ENCODE measurements around the gene TNFSF11.

Gene TNFSF11

GRCh38 chr13:42612021-42612765 is 38.2 kb downstream of the TNFSF11 start:
- FAIRE-seq = no peak

DNA sequence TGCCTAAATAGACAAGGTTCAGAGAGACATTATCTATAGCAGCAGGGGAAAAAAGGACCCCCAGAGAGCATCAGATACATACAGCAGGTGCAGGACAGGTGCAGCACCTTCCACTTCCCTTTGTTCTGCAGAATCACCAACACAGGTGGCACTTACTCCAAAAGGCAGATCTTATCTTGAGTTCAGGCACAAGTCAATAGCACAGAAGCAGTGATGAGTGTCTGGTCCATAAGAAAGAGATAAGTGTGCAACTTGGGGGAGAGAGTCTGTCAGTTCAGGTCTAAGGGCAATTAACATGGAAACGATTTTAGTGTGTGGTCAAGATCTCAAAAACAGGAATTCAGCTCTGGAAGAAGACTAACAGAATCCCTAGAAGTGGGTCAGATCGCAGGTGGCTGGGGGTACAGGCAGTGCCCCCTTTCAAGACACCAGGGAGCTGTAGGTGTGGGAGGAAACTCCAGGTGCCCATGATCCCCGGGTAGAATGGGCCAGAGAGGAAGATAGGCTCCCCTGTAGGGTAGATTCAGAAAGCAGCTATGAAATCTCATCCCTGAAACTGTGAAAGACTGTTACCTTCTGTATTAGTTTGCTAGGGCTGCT is 40.6 kb downstream of the TNFSF11 start:
- FAIRE-seq = no peak

GRCh38 chr13:42615691-42616090 is 41.7 kb downstream of the TNFSF11 start:
- no peak for FAIRE-seq

GRCh38 chr13:42617221-42617620 is 43.3 kb downstream of the TNFSF11 start:
- FAIRE-seq = no peak

GRCh38 chr13:42623916-42624315 is 50.0 kb downstream of the TNFSF11 start:
- FAIRE-seq = no peak

GRCh38 chr13:42625611-42626010 is 51.7 kb downstream of the TNFSF11 start:
- no peak for FAIRE-seq

DNA sequence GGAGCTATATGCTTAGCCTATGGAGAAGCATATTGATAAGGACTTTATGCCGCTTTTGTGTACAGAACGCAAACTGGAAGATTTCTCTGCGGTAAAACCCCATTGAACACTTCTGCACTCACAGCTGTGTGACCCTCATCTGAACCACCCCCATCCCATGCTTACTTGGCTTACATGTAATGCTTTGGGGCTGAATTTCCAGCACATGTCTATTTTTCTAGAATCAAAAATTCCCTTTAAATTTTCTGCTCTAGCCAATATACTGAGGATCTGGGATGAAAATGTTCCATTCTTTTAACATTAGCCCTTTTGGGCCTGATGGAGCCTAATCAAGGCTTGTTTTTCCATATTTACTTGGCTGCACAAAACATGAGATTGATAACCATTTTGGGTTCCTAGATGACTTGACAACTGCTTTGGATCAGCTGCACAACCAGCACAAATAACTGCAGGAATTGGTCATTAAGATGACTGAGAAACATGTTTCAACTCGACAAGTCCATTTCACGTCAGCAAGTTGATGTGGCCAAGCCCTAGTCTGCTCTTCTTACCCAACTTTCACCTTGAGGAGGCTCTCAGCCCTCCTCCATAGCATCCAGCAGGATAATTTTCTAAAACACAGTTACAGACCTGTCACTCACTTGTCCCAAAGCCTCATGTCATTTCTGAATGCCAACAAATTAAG is 52.4 kb downstream of the TNFSF11 start:
- FAIRE-seq = no peak

DNA sequence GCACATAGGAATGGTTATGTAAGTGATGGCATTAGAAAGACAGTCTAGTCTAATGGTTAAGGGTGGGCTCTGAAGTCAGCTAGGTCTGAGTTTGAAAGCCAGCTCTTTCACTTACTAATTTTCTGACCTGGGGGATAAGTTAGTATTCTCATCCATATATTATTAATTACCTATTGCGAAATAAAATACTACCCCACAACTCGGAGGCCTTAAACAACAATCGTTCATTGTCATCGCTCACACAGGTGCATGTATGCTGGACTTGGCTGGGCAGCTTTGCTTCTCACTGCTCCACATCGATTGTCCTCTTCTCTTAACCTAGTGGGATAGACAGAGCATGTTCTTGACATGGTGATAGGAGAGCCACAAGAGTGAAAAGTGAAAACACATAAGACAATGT is 54.7 kb downstream of the TNFSF11 start:
- no peak for FAIRE-seq

GRCh38 chr13:42631181-42631580 is 57.2 kb downstream of the TNFSF11 start:
- no peak for FAIRE-seq

- FAIRE-seq = no peak
Measured at GRCh38 chr13:42633495-42633894, 59.5 kb downstream of the TNFSF11 start.

DNA sequence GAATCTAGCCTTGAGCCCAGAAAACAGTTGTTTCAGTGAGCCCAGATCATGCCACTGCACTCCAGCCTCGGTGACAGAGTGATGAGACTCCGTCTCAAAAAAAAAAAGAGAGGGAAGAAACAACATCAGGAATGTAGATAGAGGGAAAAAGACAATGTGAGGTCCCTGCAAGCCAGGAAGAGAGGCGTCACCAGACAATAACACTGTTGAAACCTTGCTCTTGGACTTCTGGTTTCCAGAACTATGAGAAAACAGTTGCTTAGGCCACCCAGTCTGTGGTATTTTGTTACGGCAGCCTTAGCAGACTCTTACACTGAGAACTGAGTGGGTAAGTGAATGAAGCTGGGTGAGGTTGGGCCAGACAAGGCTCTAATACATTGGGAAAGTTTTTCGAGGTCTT is 64.1 kb downstream of the TNFSF11 start:
- FAIRE-seq = no peak

GRCh38 chr13:42638886-42639285 is 64.9 kb downstream of the TNFSF11 start:
- no peak for FAIRE-seq

DNA sequence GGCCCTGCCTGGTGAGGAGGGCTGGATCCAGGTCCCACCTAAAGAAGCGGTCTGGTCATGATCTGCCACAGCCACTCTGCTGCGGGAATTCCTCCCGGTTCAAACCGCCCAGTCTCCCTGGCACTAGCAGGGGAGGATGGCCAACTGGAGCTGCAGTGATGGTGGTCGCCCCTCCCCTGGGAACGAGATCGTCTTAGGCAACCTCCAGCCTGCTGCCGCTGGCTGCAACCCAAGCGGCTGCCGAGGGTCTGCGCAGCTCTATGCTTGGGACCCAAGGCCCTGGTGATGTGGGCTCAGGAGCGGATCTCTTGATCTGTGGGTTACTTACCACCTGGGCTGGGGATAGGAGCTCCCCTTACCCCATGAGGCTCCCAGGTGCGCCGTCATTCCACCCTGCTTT is 69.1 kb downstream of the TNFSF11 start:
- FAIRE-seq = no peak

GRCh38 chr13:42644841-42645240 is 70.9 kb downstream of the TNFSF11 start:
- FAIRE-seq = no peak

DNA sequence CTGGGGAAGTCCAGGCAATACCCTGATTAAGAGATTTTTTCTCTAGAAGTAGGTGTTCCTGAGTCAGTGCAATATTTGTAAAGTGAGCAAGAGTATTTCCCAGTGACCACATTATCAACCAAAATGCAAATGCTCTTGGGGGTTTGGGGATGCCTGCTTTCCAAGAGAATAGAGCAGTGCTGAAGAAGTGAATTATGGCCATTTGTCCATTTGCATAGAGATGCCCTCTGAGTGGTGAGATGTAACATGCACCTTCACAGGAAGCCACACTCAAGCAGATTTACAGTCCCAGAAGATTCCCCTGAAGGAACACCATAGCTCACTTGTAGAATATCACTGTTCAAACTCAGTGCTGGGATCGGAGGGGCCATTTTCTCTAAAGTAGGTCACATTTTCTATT is 71.8 kb downstream of the TNFSF11 start:
- no peak for FAIRE-seq

- FAIRE-seq = no peak
Measured at GRCh38 chr13:42649141-42649540, 75.2 kb downstream of the TNFSF11 start.

- no peak for FAIRE-seq
Measured at GRCh38 chr13:42649831-42650230, 75.9 kb downstream of the TNFSF11 start.

DNA sequence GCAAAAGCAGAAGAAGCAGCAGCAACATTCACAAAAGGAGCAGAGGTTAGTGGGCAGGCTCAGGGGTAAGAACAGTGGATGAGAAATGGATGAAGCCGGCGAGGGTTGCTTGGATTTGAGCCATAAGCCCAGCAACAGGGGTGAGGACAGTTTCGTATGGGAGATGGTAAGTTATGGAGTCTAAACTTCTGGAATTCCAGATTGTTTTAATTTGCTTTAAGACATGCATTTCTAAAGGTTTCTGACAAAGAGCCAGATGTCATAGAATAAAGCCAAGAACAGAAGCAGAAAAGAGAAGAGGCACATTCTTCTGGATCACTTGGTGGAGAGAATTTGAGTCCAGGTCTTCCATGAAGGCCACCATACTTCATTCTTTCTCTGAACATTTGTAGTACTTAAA is 76.6 kb downstream of the TNFSF11 start:
- FAIRE-seq = no peak

GRCh38 chr13:42651936-42652641 is 78.1 kb downstream of the TNFSF11 start:
- no peak for FAIRE-seq

DNA sequence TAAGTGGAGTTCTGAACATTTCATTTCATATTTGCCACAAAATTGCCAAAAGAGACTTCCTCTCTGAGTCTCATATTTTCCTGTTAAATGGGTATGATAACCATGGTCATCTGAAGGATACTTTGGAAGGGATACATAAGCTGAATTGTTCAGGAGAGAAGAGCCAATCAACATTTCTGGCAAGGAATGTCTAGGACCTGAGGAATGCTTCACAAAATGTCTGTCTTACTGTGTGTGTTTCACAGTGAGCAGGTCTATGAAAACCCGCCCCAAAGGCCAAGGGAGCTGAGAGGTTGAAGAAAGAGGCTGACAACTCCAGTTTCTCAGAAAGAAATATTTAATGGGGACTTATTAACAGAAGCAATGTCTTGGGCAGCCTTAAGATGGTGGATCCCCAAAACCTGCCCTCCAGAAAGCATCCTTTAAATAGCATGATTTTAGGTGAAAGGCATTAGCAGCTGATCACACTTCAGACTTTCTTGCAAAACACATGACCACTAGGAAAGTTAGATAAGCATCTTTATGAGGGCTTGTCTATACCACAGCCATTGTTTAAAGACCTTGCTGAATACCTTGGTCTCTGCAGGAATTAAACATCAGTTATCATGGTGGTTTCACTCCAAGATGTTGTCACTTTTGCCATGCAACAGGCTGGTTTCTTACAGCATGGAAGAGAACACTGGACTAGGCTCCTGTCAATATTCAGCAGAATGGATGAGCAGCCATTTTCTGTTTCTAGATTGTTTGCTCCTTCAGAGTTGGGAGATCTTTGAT is 78.9 kb downstream of the TNFSF11 start:
- FAIRE-seq = no peak

DNA sequence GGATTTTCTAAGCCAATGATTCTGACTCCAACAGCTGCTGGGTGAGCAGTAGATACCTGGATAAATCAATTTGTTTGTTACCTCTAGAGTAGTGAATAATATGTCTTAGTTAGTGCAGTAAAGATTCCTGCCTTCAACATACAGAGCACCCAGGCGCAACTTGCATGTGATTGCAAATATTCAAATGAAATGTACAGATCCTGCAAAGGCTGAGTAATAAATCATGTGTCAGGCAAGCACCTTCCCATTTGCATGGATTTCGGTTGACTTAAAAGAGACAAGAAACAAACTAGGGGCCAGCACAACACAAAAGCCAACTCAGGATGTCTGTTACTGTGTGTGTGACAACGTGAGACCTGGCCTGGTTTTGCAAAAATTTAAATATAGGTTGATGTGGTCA is 79.7 kb downstream of the TNFSF11 start:
- no peak for FAIRE-seq

GRCh38 chr13:42654212-42654611 is 80.3 kb downstream of the TNFSF11 start:
- peak; percentile 78 for FAIRE-seq

GRCh38 chr13:42654722-42655121 is 80.8 kb downstream of the TNFSF11 start:
- FAIRE-seq = no peak

All from TTC549 (cell line).